Parathyroid adenoma (tissue), 2 donors: Measurements from ENCODE around the gene CAMKK2.

Experiments
- H2AFZ ChIP-seq: fragments of 300-600 bp; sonication (generic); one replicate; pipeline ENCODE4 v1.7.0; 2017; ENCODE audit warnings: antibody characterized with exemption, mild to moderate bottlenecking
- H3K27ac ChIP-seq: fragments of 300-600 bp; sonication (generic); one replicate; pipeline ENCODE4 v1.7.0; 2017
- H3K27me3 ChIP-seq: fragments of 300-600 bp; sonication (generic); one replicate; pipeline ENCODE4 v1.7.0; 2017; ENCODE audit warnings: low read length; ENCODE audit not compliant: control insufficient read depth, insufficient read depth
- H3K36me3 ChIP-seq: fragments of 300-600 bp; sonication (generic); one replicate; pipeline ENCODE4 v1.7.0; 2017; ENCODE audit warnings: low read length; ENCODE audit not compliant: control insufficient read depth, insufficient read depth
- H3K4me1 ChIP-seq: fragments of 300-600 bp; sonication (generic); one replicate; pipeline ENCODE4 v1.7.0; 2017; ENCODE audit warnings: control low read depth
- H3K4me2 ChIP-seq: fragments of 300-600 bp; sonication (generic); one replicate; pipeline ENCODE4 v1.7.0; 2017; ENCODE audit warnings: low read length
- H3K4me3 ChIP-seq: fragments of 300-600 bp; sonication (generic); one replicate; pipeline ENCODE4 v1.7.0; 2017; ENCODE audit warnings: low read depth, low read length
- H3K79me2 ChIP-seq: fragments of 300-600 bp; sonication (generic); one replicate; pipeline ENCODE4 v1.7.0; 2017; ENCODE audit warnings: control low read depth
- H3K9ac ChIP-seq: fragments of 300-600 bp; sonication (generic); one replicate; pipeline ENCODE4 v1.7.0; 2017; ENCODE audit warnings: mild to moderate bottlenecking
- H3K9me3 ChIP-seq: fragments of 300-600 bp; sonication (generic); one replicate; pipeline ENCODE4 v1.7.0; 2017; ENCODE audit warnings: low read length; ENCODE audit not compliant: control insufficient read depth
- CTCF ChIP-seq: fragments of 300-600 bp; sonication (generic); IDR thresholded peaks from one replicate; pipeline ENCODE4 v1.7.0; 2017; ENCODE audit warnings: antibody characterized with exemption, mild to moderate bottlenecking
- donor health status: primary hyperparathyroidism.

The CAMKK2 gene

GRCh38 chr12:121217761-121218160 is 78.7 kb downstream of the CAMKK2 start:
- Histone ChIP-seq H3K27ac (no peak overlapping the region), H3K79me2 (no peaks in the 10 kb centered on the region), H3K4me2 (no peak overlapping the region), H3K9me3 (no peaks in the 10 kb centered on the region), H3K4me1 (peaks cover 4% of the 10 kb centered on the region), H3K9ac (no peak overlapping the region), H2AFZ (no peak overlapping the region), H3K27me3 (no peaks in the 10 kb centered on the region), H3K4me3 (no peak overlapping the region), H3K36me3 (no peaks in the 10 kb centered on the region)
- TF ChIP-seq CTCF, result no peak

- Histone ChIP-seq H3K9me3 (no peaks in the 10 kb centered on the region), H3K27me3 (no peaks in the 10 kb centered on the region), H3K4me2 (no peak overlapping the region), H3K79me2 (no peaks in the 10 kb centered on the region), H2AFZ (no peak overlapping the region), H3K27ac (no peak overlapping the region), H3K36me3 (no peaks in the 10 kb centered on the region), H3K4me1 (peaks cover 4% of the 10 kb centered on the region), H3K4me3 (no peak overlapping the region), H3K9ac (no peak overlapping the region)
- TF ChIP-seq CTCF, result no peak
Observed at GRCh38 chr12:121217063-121217462, 79.4 kb downstream of the CAMKK2 start.

GRCh38 chr12:121216102-121216501 is 80.4 kb downstream of the CAMKK2 start:
- TF ChIP-seq CTCF, result no peak
- Histone ChIP-seq H3K4me2 (no peak overlapping the region), H3K36me3 (no peaks in the 10 kb centered on the region), H3K27me3 (no peaks in the 10 kb centered on the region), H3K9ac (no peak overlapping the region), H3K27ac (no peak overlapping the region), H3K4me1 (peaks cover 4% of the 10 kb centered on the region), H2AFZ (no peak overlapping the region), H3K79me2 (no peaks in the 10 kb centered on the region), H3K9me3 (no peaks in the 10 kb centered on the region), H3K4me3 (no peak overlapping the region)

- H2AFZ ChIP-seq, result no peak overlapping the region
- peaks cover 4% of the 10 kb centered on the region for H3K4me1 ChIP-seq
- no peak for TF ChIP-seq CTCF
- H3K27ac ChIP-seq, result no peak overlapping the region
- H3K4me2 ChIP-seq, result no peak overlapping the region
- H3K36me3 ChIP-seq, result no peaks in the 10 kb centered on the region
- no peaks in the 10 kb centered on the region for H3K9me3 ChIP-seq
- no peak overlapping the region for H3K9ac ChIP-seq
- H3K4me3 ChIP-seq, result no peak overlapping the region
- no peaks in the 10 kb centered on the region for H3K79me2 ChIP-seq
- H3K27me3 ChIP-seq, result no peaks in the 10 kb centered on the region
Observed at GRCh38 chr12:121214855-121215745, 81.4 kb downstream of the CAMKK2 start.
